ENCODE measurements around the gene CCR8.

DNA sequence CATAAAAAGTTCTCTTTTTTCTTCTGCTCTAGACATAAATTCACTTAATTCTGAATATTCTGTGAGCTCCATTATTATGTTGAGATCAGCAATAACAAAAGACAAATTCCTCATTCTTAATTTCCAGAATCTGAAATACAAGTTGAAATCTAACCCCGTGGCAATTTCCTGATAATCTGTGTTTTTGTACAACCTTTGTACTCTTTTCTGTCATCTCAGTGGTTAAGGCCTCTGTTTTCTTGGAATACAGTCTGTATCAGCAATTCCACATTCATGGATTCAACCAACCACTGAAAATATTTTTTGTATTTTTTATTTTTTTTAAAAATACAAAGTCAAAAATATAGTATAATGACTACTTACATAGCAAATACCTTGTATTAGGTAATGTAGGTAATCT is 8.7 kb downstream of the CCR8 start:
- TF ChIP-seq, protein P1, sequence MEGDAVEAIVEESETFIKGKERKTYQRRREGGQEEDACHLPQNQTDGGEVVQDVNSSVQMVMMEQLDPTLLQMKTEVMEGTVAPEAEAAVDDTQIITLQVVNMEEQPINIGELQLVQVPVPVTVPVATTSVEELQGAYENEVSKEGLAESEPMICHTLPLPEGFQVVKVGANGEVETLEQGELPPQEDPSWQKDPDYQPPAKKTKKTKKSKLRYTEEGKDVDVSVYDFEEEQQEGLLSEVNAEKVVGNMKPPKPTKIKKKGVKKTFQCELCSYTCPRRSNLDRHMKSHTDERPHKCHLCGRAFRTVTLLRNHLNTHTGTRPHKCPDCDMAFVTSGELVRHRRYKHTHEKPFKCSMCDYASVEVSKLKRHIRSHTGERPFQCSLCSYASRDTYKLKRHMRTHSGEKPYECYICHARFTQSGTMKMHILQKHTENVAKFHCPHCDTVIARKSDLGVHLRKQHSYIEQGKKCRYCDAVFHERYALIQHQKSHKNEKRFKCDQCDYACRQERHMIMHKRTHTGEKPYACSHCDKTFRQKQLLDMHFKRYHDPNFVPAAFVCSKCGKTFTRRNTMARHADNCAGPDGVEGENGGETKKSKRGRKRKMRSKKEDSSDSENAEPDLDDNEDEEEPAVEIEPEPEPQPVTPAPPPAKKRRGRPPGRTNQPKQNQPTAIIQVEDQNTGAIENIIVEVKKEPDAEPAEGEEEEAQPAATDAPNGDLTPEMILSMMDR (conservative IDR thresholded peaks at IDR 0.05; ENCODE audit: low read depth, low read length), result no peak
- no peak for TF ChIP-seq EZH2 (IDR thresholded peaks at IDR 0.05; ENCODE audit: low read length, unreplicated experiment)

All from PC-3 (cell line).